ENCODE measurements around the gene ZNF576.

ZNF576 gene

GRCh38 chr19:43605875-43606568 lies 9.6 kb downstream of the ZNF576 start:
- H3K4me3 ChIP-seq (ENCODE audit: low read length) = no peak overlapping the region
- DNase-seq (ENCODE audit: low read depth) = no peak
- no peak for TF ChIP-seq CTCF (conservative IDR thresholded peaks at IDR 0.05; ENCODE audit: low read depth, low read length)

- no peak for DNase-seq (ENCODE audit: low read depth)
- no peak for TF ChIP-seq CTCF (conservative IDR thresholded peaks at IDR 0.05; ENCODE audit: low read depth, low read length)
- H3K4me3 ChIP-seq (ENCODE audit: low read length) = no peak overlapping the region
These were observed 10.3 kb downstream of the ZNF576 start for GRCh38 chr19:43606569-43607229.

GRCh38 chr19:43607238-43608205 lies 11.1 kb downstream of the ZNF576 start:
- TF ChIP-seq CTCF (conservative IDR thresholded peaks at IDR 0.05; ENCODE audit: low read depth, low read length) = no peak
- DNase-seq (ENCODE audit: low read depth) = no peak
- no peak overlapping the region for H3K4me3 ChIP-seq (ENCODE audit: low read length)

GRCh38 chr19:43609872-43610271 lies 13.5 kb downstream of the ZNF576 start:
- no peak for TF ChIP-seq CTCF (conservative IDR thresholded peaks at IDR 0.05; ENCODE audit: low read depth, low read length)
- DNase-seq (ENCODE audit: low read depth) = no peak
- H3K4me3 ChIP-seq (ENCODE audit: low read length) = no peak overlapping the region

GRCh38 chr19:43610493-43610892 lies 14.1 kb downstream of the ZNF576 start:
- TF ChIP-seq CTCF (conservative IDR thresholded peaks at IDR 0.05; ENCODE audit: low read depth, low read length) = no peak
- H3K4me3 ChIP-seq (ENCODE audit: low read length) = no peak overlapping the region
- no peak for DNase-seq (ENCODE audit: low read depth)

GRCh38 chr19:43611788-43612187 lies 15.4 kb downstream of the ZNF576 start, which contains the start of gene SRRM5:
Gene SRRM5, plus strand, starts transcription at chr19:43612088. Its CDS starts 34 bp downstream, at chr19:43612122.
- no peak within 1 kb of the TSS for H3K4me3 ChIP-seq (ENCODE audit: low read length)
- no peak for TF ChIP-seq CTCF (conservative IDR thresholded peaks at IDR 0.05; ENCODE audit: low read depth, low read length)
- no peak for DNase-seq (ENCODE audit: low read depth)

Data from retinal pigment epithelial cell (primary cell).